SK-N-SH (cell line): ENCODE data around the gene CRAT. TPM values are rescaled to one million over a fixed set of nuclear protein-coding genes. Genes with fewer than 3 reads are reported as not detected.

Source experiments
- CTCF ChIA-PET: fragments of 300-600, 350-600 bp; formaldehyde crosslinking; extraction: SDS; loops from one replicate; lab custom pipeline; 2021; lab: Yijun Ruan, JAX
- POLR2A ChIA-PET: fragments of 350-600 bp; sonication (Branson Sonifier 250); formaldehyde crosslinking; extraction: SDS; loops from one replicate; lab custom pipeline; 2020; ENCODE audit warnings: antibody characterized with exemption, inconsistent platforms; lab: Yijun Ruan, JAX
- DNase-seq: peaks from one replicate; pipeline ENCODE4 v3.0.0; 2012
- H2AFZ ChIP-seq: fragments of 200-600 bp; sonication (generic); 2 replicates; pipeline ENCODE4 v1.8.1; 2016; ENCODE audit warnings: antibody characterized with exemption, mild to moderate bottlenecking, low read depth
- H3F3A ChIP-seq: fragments of 200-600 bp; sonication (generic); replicated peaks from 2 replicates; pipeline ENCODE3; 2016; ENCODE audit warnings: antibody characterized with exemption, mild to moderate bottlenecking; ENCODE audit not compliant: insufficient read depth
- H3K27ac ChIP-seq, 2 experiments: fragments of 200-500 bp in 1 of 2; fragments of 200-600 bp in 1 of 2; sonication (Bioruptor generic) in 1 of 2; sonication (generic), shearing (Covaris generic) in 1 of 2; 2 replicates each; pipeline versions ENCODE4 v1.5.1 to v1.6.1; 2014 to 2016; ENCODE audit warnings: low read depth in 2 of 2, inconsistent platforms in 1 of 2, low read length in 1 of 2, mild to moderate bottlenecking in 1 of 2, mixed read lengths in 1 of 2
- H3K27me3 ChIP-seq: fragments of 200-600 bp; sonication (generic), shearing (Covaris generic); 2 replicates; pipeline ENCODE4 v1.6.1; 2016; ENCODE audit warnings: mixed run types; ENCODE audit not compliant: insufficient read depth
- H3K36me3 ChIP-seq, 2 experiments: fragments of 200-500 bp in 1 of 2; fragments of 200-600 bp in 1 of 2; sonication (Bioruptor generic) in 1 of 2; sonication (generic) in 1 of 2; replicated peaks in 1 of 2; 2 replicates each; pipeline versions ENCODE3 to v1.5.1; 2014 to 2016; ENCODE audit warnings: low read length in 1 of 2, mild to moderate bottlenecking in 1 of 2; ENCODE audit not compliant: insufficient read depth in 2 of 2, control insufficient read depth in 1 of 2
- H3K4me1 ChIP-seq, 2 experiments: fragments of 200-500 bp in 1 of 2; fragments of 200-600 bp in 1 of 2; sonication (Bioruptor generic) in 1 of 2; sonication (generic), shearing (Covaris generic) in 1 of 2; 2 replicates each; pipeline versions ENCODE4 v1.5.1 to v1.6.1; 2014 to 2016; ENCODE audit warnings: low read depth in 1 of 2, low read length in 1 of 2, mixed run types in 1 of 2; ENCODE audit not compliant: insufficient read depth in 2 of 2, control insufficient read depth in 1 of 2
- H3K4me2 ChIP-seq: fragments of 200-600 bp; sonication (generic), shearing (Covaris generic); 2 replicates; pipeline ENCODE4 v1.6.1; 2017; ENCODE audit warnings: mixed run types
- H3K4me3 ChIP-seq, 2 experiments: fragments of 200-500 bp in 1 of 2; fragments of 200-600 bp in 1 of 2; sonication (Bioruptor generic) in 1 of 2; sonication (generic), shearing (Covaris generic) in 1 of 2; 2 replicates each; pipeline versions ENCODE4 v1.5.1 to v1.8.1; 2014 to 2016; ENCODE audit warnings: low read depth in 2 of 2, inconsistent platforms in 1 of 2, low read length in 1 of 2, mild to moderate bottlenecking in 1 of 2, mixed read lengths in 1 of 2, moderate library complexity in 1 of 2
- H3K79me2 ChIP-seq: fragments of 200-600 bp; sonication (generic); 2 replicates; pipeline ENCODE4 v1.8.1; 2017; ENCODE audit warnings: mild to moderate bottlenecking; ENCODE audit not compliant: insufficient read depth
- H3K9ac ChIP-seq: fragments of 200-600 bp; sonication (generic); 2 replicates; pipeline ENCODE4 v1.6.1; 2017; ENCODE audit warnings: mixed run types
- H3K9me2 ChIP-seq: fragments of 200-600 bp; sonication (generic); 2 replicates; pipeline ENCODE4 v1.6.1; 2017; ENCODE audit warnings: mixed run types
- H3K9me3 ChIP-seq: fragments of 200-600 bp; sonication (generic); 2 replicates; pipeline ENCODE4 v1.6.1; 2017; ENCODE audit warnings: mixed run types, mild to moderate bottlenecking, moderate library complexity
- H4K20me1 ChIP-seq: fragments of 200-600 bp; sonication (generic); 2 replicates; pipeline ENCODE4 v1.6.1; 2017; ENCODE audit warnings: mild to moderate bottlenecking, mixed run types; ENCODE audit not compliant: insufficient read depth
- CHD2 ChIP-seq: fragments of 150-350 bp; IDR thresholded peaks from 2 replicates; pipeline ENCODE4 v1.6.1; 2018; ENCODE audit warnings: low read length; ENCODE audit not compliant: partially characterized antibody
- EP300 ChIP-seq, 2 experiments: IDR thresholded peaks; 2 replicates each; pipeline versions ENCODE4 v1.4.0 to v1.6.1; 2012; ENCODE audit warnings: borderline replicate concordance in 1 of 2, low read depth in 1 of 2, low read length in 1 of 2
- GABPA ChIP-seq: IDR thresholded peaks from 2 replicates; pipeline ENCODE4 v1.4.0; 2012; ENCODE audit warnings: low read depth, mild to moderate bottlenecking
- JUND ChIP-seq: IDR thresholded peaks from 2 replicates; pipeline ENCODE4 v1.4.0; 2012
- MXI1 ChIP-seq: IDR thresholded peaks from 2 replicates; pipeline ENCODE4 v1.6.1; 2012; ENCODE audit warnings: mild to moderate bottlenecking, low read depth, low read length, improper control_type of control experiment
- POLR2AphosphoS5 ChIP-seq: IDR thresholded peaks from 2 replicates; pipeline ENCODE4 v1.6.1; 2012; ENCODE audit warnings: low read depth, low read length
- RCOR1 ChIP-seq: fragments of 150-350 bp; IDR thresholded peaks from 2 replicates; pipeline ENCODE4 v1.6.1; 2017; ENCODE audit warnings: antibody characterized with exemption, low read length
- REST ChIP-seq: IDR thresholded peaks from 2 replicates; pipeline ENCODE4 v1.6.1; 2012; ENCODE audit warnings: mild to moderate bottlenecking, low read depth, low read length, moderate library complexity
- RXRA ChIP-seq: IDR thresholded peaks from 2 replicates; pipeline ENCODE4 v1.4.0; 2012; ENCODE audit warnings: low read depth, mild to moderate bottlenecking, borderline replicate concordance
- SIN3A ChIP-seq: IDR thresholded peaks from 2 replicates; pipeline ENCODE4 v1.6.1; 2012; ENCODE audit warnings: low read depth, mild to moderate bottlenecking, low read length, moderate library complexity, borderline replicate concordance
- TEAD4 ChIP-seq: IDR thresholded peaks from 2 replicates; pipeline ENCODE4 v1.4.0; 2012; ENCODE audit warnings: mild to moderate bottlenecking, borderline replicate concordance; ENCODE audit not compliant: insufficient read depth
- USF1 ChIP-seq: IDR thresholded peaks from 2 replicates; pipeline ENCODE4 v1.4.0; 2012; ENCODE audit warnings: low read depth, borderline replicate concordance
- ZBTB33 ChIP-seq: IDR thresholded peaks from 2 replicates; pipeline ENCODE4 v1.4.0; 2012; ENCODE audit warnings: low read depth, borderline replicate concordance
- WGBS: methylation state at CpG from one replicate; pipeline ENCODE4 v1.1.6; 2017; ENCODE audit warnings: low lambda C conversion rate; 5-methylcytosine and 5-hydroxymethylcytosine counted together
- polyA plus RNA-seq, 3 experiments: library from polyadenylated mRNA; depleted of rRNA; stranded (reverse); fragments of >200 nt; gene quantifications; 2 replicates each; pipeline ENCODE4 v1.2.3, GENCODE V29; 2012

CRAT gene
- polyA plus RNA-seq, 1 of the 3 experiments (the other 2 are of a cell fraction) = 44.5 TPM

GRCh38 chr9:129094387-129095169 is 16.0 kb downstream of the CRAT start:
- Histone ChIP-seq H3K4me3 (no peak overlapping the region), H3K4me2 (no peak overlapping the region), H3K9ac (no peak overlapping the region), H3K4me1 (no peaks in the 10 kb centered on the region; a peak in 1 of 4 replicates), H4K20me1 (no peaks in the 10 kb centered on the region), H3F3A (no peaks in the 10 kb centered on the region), H3K36me3 (peaks cover 0 to 31% of the 10 kb centered on the region in 2 experiments), H3K27me3 (no peaks in the 10 kb centered on the region), H3K79me2 (no peaks in the 10 kb centered on the region), H3K9me2 (no peaks in the 10 kb centered on the region), H2AFZ (no peak overlapping the region), H3K27ac (no peak overlapping the region), H3K9me3 (no peaks in the 10 kb centered on the region)
- DNase-seq = no peak
- TF ChIP-seq EP300 (IDR thresholded peaks at IDR 0.05; ENCODE audit: borderline replicate concordance in 1 of 2, low read depth in 1 of 2, low read length in 1 of 2) (no peak), GABPA (no peak), CHD2 (no peak), RCOR1 (no peak), USF1 (no peak), JUND (no peak), POLR2AphosphoS5 (no peak), ZBTB33 (no peak)
- 98% methylated on average over 7 of the region's 13 CpGs for WGBS
- ChIA-PET CTCF (interaction anchor here (1.1 to 1.4 kb wide), 3 partner anchors 12 to 44 kb away, joined by 4 to 6 read pairs (median 4); no protein-coding TSS in a partner anchor), POLR2A (interaction anchor here (2.0 kb wide), 1 partner anchor 14 kb away, joined by 8 read pairs; the partner anchor contains the start of gene DOLPP1)

- CTCF ChIA-PET = interaction anchor here (0.6 to 1.1 kb wide), 2 partner anchors 30 to 38 kb away, joined by 3 to 6 read pairs; no protein-coding TSS in a partner anchor
- no peaks in the 10 kb centered on the region for H3F3A ChIP-seq
- peaks cover 0 to 38% of the 10 kb centered on the region in 2 experiments for H3K36me3 ChIP-seq
- H3K4me1 ChIP-seq = no peaks in the 10 kb centered on the region; a peak in 1 of 4 replicates
- no peaks in the 10 kb centered on the region for H3K9me3 ChIP-seq
- no peaks in the 10 kb centered on the region for H3K79me2 ChIP-seq
- H3K9ac ChIP-seq = no peak overlapping the region
- no peak for DNase-seq
- no peaks in the 10 kb centered on the region for H4K20me1 ChIP-seq
- H3K9me2 ChIP-seq = no peaks in the 10 kb centered on the region
- no peaks in the 10 kb centered on the region for H3K27me3 ChIP-seq
- 86% methylated on average over 16 of the region's 20 CpGs for WGBS
- no peak overlapping the region for H3K4me3 ChIP-seq
- H3K27ac ChIP-seq = no peak overlapping the region
- H2AFZ ChIP-seq = no peak overlapping the region
- POLR2A ChIA-PET = interaction anchor here (2.0 kb wide), 1 partner anchor 13 kb away, joined by 8 read pairs; the partner anchor contains the start of gene DOLPP1
- no peak overlapping the region for H3K4me2 ChIP-seq
- TF ChIP-seq RCOR1 (no peak), ZBTB33 (no peak), REST (no peak), USF1 (no peak), MXI1 (no peak), TEAD4 (no peak), SIN3A (no peak), RXRA (no peak)
Measured at GRCh38 chr9:129093602-129094386, 16.8 kb downstream of the CRAT start.
